ENCODE measurements around the gene NCOA3. TPM values are rescaled to one million over a fixed set of nuclear protein-coding genes. Genes with fewer than 3 reads are reported as not detected.

NCOA3 gene
- total and polyA plus RNA-seq, 10 of the 15 experiments (the other 5 are each of a cell fraction or from before 2014, with no cell fraction given): 16.9 to 96.2 (median 73.6) TPM

DNA sequence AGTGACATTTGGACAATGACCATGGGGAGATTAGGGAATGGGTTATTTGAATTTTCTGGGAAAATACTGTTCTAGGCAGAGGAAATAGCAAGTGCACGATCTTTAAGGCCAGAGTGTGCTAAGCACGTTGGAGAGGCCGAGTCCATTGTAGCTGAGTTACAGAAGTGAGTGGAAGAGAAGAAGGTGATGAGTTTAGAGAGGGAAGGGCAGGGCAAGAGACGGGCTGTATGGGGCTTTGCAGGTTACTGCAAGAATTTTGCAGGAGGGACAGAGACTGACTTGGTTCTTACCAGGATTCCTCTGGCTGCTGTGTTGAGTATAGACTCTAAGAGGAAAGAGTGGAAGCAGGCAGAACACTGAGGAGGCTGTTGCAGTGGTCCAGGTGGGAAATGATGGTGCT lies 1.1 kb upstream of the NCOA3 start (continued):
- TF ChIP-seq, protein P1, sequence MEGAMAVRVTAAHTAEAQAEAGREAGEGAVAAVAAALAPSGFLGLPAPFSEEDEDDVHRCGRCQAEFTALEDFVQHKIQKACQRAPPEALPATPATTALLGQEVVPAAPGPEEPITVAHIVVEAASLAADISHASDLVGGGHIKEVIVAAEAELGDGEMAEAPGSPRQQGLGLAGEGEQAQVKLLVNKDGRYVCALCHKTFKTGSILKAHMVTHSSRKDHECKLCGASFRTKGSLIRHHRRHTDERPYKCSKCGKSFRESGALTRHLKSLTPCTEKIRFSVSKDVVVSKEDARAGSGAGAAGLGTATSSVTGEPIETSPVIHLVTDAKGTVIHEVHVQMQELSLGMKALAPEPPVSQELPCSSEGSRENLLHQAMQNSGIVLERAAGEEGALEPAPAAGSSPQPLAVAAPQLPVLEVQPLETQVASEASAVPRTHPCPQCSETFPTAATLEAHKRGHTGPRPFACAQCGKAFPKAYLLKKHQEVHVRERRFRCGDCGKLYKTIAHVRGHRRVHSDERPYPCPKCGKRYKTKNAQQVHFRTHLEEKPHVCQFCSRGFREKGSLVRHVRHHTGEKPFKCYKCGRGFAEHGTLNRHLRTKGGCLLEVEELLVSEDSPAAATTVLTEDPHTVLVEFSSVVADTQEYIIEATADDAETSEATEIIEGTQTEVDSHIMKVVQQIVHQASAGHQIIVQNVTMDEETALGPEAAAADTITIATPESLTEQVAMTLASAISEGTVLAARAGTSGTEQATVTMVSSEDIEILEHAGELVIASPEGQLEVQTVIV (IDR thresholded peaks at IDR 0.05; ENCODE audit: borderline replicate concordance, partially characterized antibody): no peak
- TF ChIP-seq, protein P2, sequence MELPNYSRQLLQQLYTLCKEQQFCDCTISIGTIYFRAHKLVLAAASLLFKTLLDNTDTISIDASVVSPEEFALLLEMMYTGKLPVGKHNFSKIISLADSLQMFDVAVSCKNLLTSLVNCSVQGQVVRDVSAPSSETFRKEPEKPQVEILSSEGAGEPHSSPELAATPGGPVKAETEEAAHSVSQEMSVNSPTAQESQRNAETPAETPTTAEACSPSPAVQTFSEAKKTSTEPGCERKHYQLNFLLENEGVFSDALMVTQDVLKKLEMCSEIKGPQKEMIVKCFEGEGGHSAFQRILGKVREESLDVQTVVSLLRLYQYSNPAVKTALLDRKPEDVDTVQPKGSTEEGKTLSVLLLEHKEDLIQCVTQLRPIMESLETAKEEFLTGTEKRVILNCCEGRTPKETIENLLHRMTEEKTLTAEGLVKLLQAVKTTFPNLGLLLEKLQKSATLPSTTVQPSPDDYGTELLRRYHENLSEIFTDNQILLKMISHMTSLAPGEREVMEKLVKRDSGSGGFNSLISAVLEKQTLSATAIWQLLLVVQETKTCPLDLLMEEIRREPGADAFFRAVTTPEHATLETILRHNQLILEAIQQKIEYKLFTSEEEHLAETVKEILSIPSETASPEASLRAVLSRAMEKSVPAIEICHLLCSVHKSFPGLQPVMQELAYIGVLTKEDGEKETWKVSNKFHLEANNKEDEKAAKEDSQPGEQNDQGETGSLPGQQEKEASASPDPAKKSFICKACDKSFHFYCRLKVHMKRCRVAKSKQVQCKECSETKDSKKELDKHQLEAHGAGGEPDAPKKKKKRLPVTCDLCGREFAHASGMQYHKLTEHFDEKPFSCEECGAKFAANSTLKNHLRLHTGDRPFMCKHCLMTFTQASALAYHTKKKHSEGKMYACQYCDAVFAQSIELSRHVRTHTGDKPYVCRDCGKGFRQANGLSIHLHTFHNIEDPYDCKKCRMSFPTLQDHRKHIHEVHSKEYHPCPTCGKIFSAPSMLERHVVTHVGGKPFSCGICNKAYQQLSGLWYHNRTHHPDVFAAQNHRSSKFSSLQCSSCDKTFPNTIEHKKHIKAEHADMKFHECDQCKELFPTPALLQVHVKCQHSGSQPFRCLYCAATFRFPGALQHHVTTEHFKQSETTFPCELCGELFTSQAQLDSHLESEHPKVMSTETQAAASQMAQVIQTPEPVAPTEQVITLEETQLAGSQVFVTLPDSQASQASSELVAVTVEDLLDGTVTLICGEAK (IDR thresholded peaks at IDR 0.05; ENCODE audit: borderline replicate concordance): no peak
- TF ChIP-seq RELA (IDR thresholded peaks at IDR 0.05; ENCODE audit: borderline replicate concordance, partially characterized antibody): no peak
- TF ChIP-seq MTA3 (IDR thresholded peaks at IDR 0.05; ENCODE audit: borderline replicate concordance, low read length): no peak
- TF ChIP-seq IKZF1 (conservative IDR thresholded peaks at IDR 0.05): no peak

All from GM12878 (cell line).